Psoas muscle (tissue), 8 donors: ENCODE data around the gene KDM4F. TPM values are rescaled to one million over a fixed set of nuclear protein-coding genes. Genes with fewer than 3 reads are reported as not detected.

Experiments used
- ATAC-seq, 4 donors: fragments of 200-7000 bp; cut with Tn5 transposase; one replicate each; pipeline ENCODE4 v1.9.1; 2020; ENCODE audit warnings: moderate library complexity in 3 of 4, mild to moderate bottlenecking in 2 of 4
- DNase-seq, 2 donors: peaks; one replicate each; pipeline ENCODE4 v3.0.0-alpha.2; 2020
- H3K27ac ChIP-seq: fragments of 200-600 bp; one replicate; pipeline ENCODE4 v1.8.0; 2022
- H3K27me3 ChIP-seq, 3 donors: fragments of 200-600 bp in 1 of 3; one replicate each; pipeline versions ENCODE4 v1.6.1 to v1.8.0; 2013 to 2022; ENCODE audit warnings: low read length in 2 of 3, mild to moderate bottlenecking in 2 of 3, moderate library complexity in 1 of 3; ENCODE audit not compliant: insufficient read depth in 3 of 3
- H3K36me3 ChIP-seq, 2 donors: fragments of 200-600 bp in 1 of 2; one replicate each; pipeline versions ENCODE4 v1.6.1 to v1.8.0; 2013 to 2022; ENCODE audit warnings: low read depth in 1 of 2, mild to moderate bottlenecking in 1 of 2, moderate library complexity in 1 of 2; ENCODE audit not compliant: insufficient read depth in 1 of 2
- H3K4me1 ChIP-seq: fragments of 200-600 bp; one replicate; pipeline ENCODE4 v1.8.0; 2022
- H3K4me3 ChIP-seq: fragments of 200-600 bp; one replicate; pipeline ENCODE4 v1.8.0; 2022; ENCODE audit warnings: mild to moderate bottlenecking
- H3K9me3 ChIP-seq: fragments of 200-600 bp; one replicate; pipeline ENCODE4 v1.8.0; 2022
- CTCF ChIP-seq: fragments of 200-600 bp; IDR thresholded peaks from one replicate; pipeline ENCODE4 v1.8.0; 2022; ENCODE audit warnings: antibody characterized with exemption
- WGBS, 3 donors: extraction: QIAGEN DNeasy Blood & Tissue Kit; methylation state at CpG; one replicate each; pipeline versions ENCODE4 v1.1.6 to v1.1.7; 2013; 5-methylcytosine and 5-hydroxymethylcytosine counted together
- intact Hi-C, 2 donors: fragments of 100-400 bp; cut with DNase I; formaldehyde crosslinking; loops; one replicate each; pipeline versions ENCODE4 v1.11.0 to v1.14.2; 2022
- polyA plus RNA-seq, 3 donors: library from polyadenylated mRNA; stranded (reverse); fragments of 200-250 nt; gene quantifications; one replicate each; pipeline ENCODE4 v1.2.3, GENCODE V29; 2013
- total RNA-seq, 4 donors: library from RNA; stranded (reverse); fragmentation: NEBNext Ultra II Directional in 2 of 4; extraction: Animal tissue kit (Norgen Biotek cat#: 25700) in 2 of 4; gene quantifications; one replicate each; pipeline versions ENCODE4 v1.2.1 to v1.2.4, GENCODE V29; 2021 to 2023
- donor health status: healthy with polysubstance abuse.
- donor health status: DM: no; HTN: no; CAD: no; lungs with moderate emphysema.
- donor health status: Bipolar disorder and iron deficiency.
- donor health status: healthy.
- donor health status: DM: yes; HTN: yes; CAD: no.
- donor health status: DM: no; HTN: no; CAD: no.
- donor health status: DM: no; HTN: no; CAD: no.
- donor health status: DM: yes; HTN: yes; CAD: no.

The KDM4F gene
- total and polyA plus RNA-seq, 7 donors, result not detected

GRCh38 chr11:95081010-95081409, 31.8 kb downstream of the KDM4F start:
- H3K4me1 ChIP-seq, result no peaks in the 10 kb centered on the region
- intact Hi-C loops, result no loop called here
- DNase-seq, result no peak
- H3K27me3 ChIP-seq, result no peaks in the 10 kb centered on the region
- H3K36me3 ChIP-seq, result no peaks in the 10 kb centered on the region
- H3K4me3 ChIP-seq, result no peak overlapping the region
- peak in 2 of 4 donors; percentile 26 to 69 for ATAC-seq
- no peaks in the 10 kb centered on the region for H3K9me3 ChIP-seq
- H3K27ac ChIP-seq, result no peak overlapping the region
- no peak for TF ChIP-seq CTCF
- 45 to 55% (median 49%) methylated on average over 5 of the region's 5 CpGs for WGBS, 3 donors

GRCh38 chr11:95081412-95081811, 32.2 kb downstream of the KDM4F start:
- H3K27me3 ChIP-seq, result no peaks in the 10 kb centered on the region
- ATAC-seq, result peak in 3 of 4 donors; percentile 22 to 43 (median 43)
- no peaks in the 10 kb centered on the region for H3K9me3 ChIP-seq
- 27 to 44% (median 30%) methylated on average over 4 of the region's 4 CpGs for WGBS, 3 donors
- DNase-seq, result peak in 1 of 2 donors; percentile 46
- H3K36me3 ChIP-seq, result no peaks in the 10 kb centered on the region
- no peaks in the 10 kb centered on the region for H3K4me1 ChIP-seq
- no peak for TF ChIP-seq CTCF
- intact Hi-C loops, result no loop called here
- no peak overlapping the region for H3K4me3 ChIP-seq
- H3K27ac ChIP-seq, result peak overlapping the region; percentile 10

- no peak for ATAC-seq
- no peak overlapping the region for H3K27ac ChIP-seq
- no peak for TF ChIP-seq CTCF
These were observed 33.4 kb downstream of the KDM4F start for GRCh38 chr11:95082576-95083001.

GRCh38 chr11:95084509-95084908, 35.3 kb downstream of the KDM4F start:
- no peak for DNase-seq
- peaks cover 4% of the 10 kb centered on the region for H3K4me1 ChIP-seq
- H3K27ac ChIP-seq, result no peak overlapping the region
- no peak for TF ChIP-seq CTCF
- no peaks in the 10 kb centered on the region for H3K9me3 ChIP-seq
- ATAC-seq, result no peak
- intact Hi-C loops, result no loop called here
- H3K36me3 ChIP-seq, result no peaks in the 10 kb centered on the region
- no peaks in the 10 kb centered on the region for H3K27me3 ChIP-seq
- H3K4me3 ChIP-seq, result no peak overlapping the region

More at GRCh38 chr11:95082576-95083001, 33.4 kb downstream of the KDM4F start:
- WGBS, 3 donors, result 80 to 95% (median 81%) methylated on average over 2 of the region's 2 CpGs
- H3K36me3 ChIP-seq, result no peaks in the 10 kb centered on the region
- no peaks in the 10 kb centered on the region for H3K27me3 ChIP-seq
- intact Hi-C loops, result no loop called here
- no peaks in the 10 kb centered on the region for H3K4me1 ChIP-seq
- DNase-seq, result no peak
- no peak overlapping the region for H3K4me3 ChIP-seq
- no peaks in the 10 kb centered on the region for H3K9me3 ChIP-seq

GRCh38 chr11:95085117-95085816, 36.0 kb downstream of the KDM4F start:
- Histone ChIP-seq H3K27me3 (no peaks in the 10 kb centered on the region), H3K4me3 (no peak overlapping the region), H3K36me3 (no peaks in the 10 kb centered on the region), H3K4me1 (peaks cover 4% of the 10 kb centered on the region), H3K9me3 (no peaks in the 10 kb centered on the region), H3K27ac (no peak overlapping the region)
- no peak for DNase-seq
- 87 to 98% (median 88%) methylated on average over 3 of the region's 3 CpGs for WGBS, 3 donors
- no peak for TF ChIP-seq CTCF
- intact Hi-C loops, result no loop called here
- no peak for ATAC-seq
